ENCODE data around the gene SMAD2.

GRCh38 chr18:47909484-47909883, 21.0 kb downstream of the SMAD2 start:
- TF ChIP-seq CTCF (optimal IDR thresholded peaks at IDR 0.05 in 1 of 3, IDR thresholded peaks at IDR 0.05 in 1 of 3, conservative IDR thresholded peaks at IDR 0.05 in 1 of 3; ENCODE audit: extremely low read depth in 1 of 3, insufficient read depth in 2 of 3, low read length in 3 of 3) (no peak), EZH2 (IDR thresholded peaks at IDR 0.05; ENCODE audit: low read length) (no peak)
